HG02798 (cell line): ENCODE data around the gene OBSCN.

Experiments
- ATAC-seq: cut with Tn5 transposase; IDR thresholded peaks from one replicate; pipeline ENCODE4 v1.9.1; 2021; ENCODE audit warnings: mild to moderate bottlenecking; ENCODE audit not compliant: unreplicated experiment, poor library complexity

OBSCN gene

GRCh38 chr1:228393811-228394570 is 186.1 kb downstream of the OBSCN start:
- no peak for ATAC-seq

- no peak for ATAC-seq
Observed at GRCh38 chr1:228394571-228395394, 186.9 kb downstream of the OBSCN start.

- ATAC-seq, result no peak
Observed at GRCh38 chr1:228396770-228397662, 189.2 kb downstream of the OBSCN start.

GRCh38 chr1:228397966-228398365 is 190.1 kb downstream of the OBSCN start:
- no peak for ATAC-seq

GRCh38 chr1:228398741-228399461 is 191.1 kb downstream of the OBSCN start:
- no peak for ATAC-seq

- no peak for ATAC-seq
Observed at GRCh38 chr1:228399531-228400236, 191.8 kb downstream of the OBSCN start.

GRCh38 chr1:228400237-228400651 is 192.4 kb downstream of the OBSCN start:
- ATAC-seq, result no peak

GRCh38 chr1:228400692-228401454 is 193.0 kb downstream of the OBSCN start:
- no peak for ATAC-seq

GRCh38 chr1:228401782-228402640 is 194.2 kb downstream of the OBSCN start:
- ATAC-seq, result no peak

- ATAC-seq, result no peak
Observed at GRCh38 chr1:228402641-228403025, 194.8 kb downstream of the OBSCN start.

- no peak for ATAC-seq
Observed at GRCh38 chr1:228403231-228403631, 195.4 kb downstream of the OBSCN start.

- no peak for ATAC-seq
Observed at GRCh38 chr1:228404107-228404720, 196.4 kb downstream of the OBSCN start.

GRCh38 chr1:228405200-228405978 is 197.5 kb downstream of the OBSCN start:
- ATAC-seq, result no peak

- no peak for ATAC-seq
Observed at GRCh38 chr1:228405979-228406228, 198.1 kb downstream of the OBSCN start.

GRCh38 chr1:228407106-228408040 is 199.5 kb downstream of the OBSCN start:
- ATAC-seq, result no peak
